Parathyroid adenoma (tissue), 2 donors: Measurements from ENCODE around the gene CCDC182.

Experiments
- H2AFZ ChIP-seq: fragments of 300-600 bp; sonication (generic); one replicate; pipeline ENCODE4 v1.7.0; 2017; ENCODE audit warnings: antibody characterized with exemption, mild to moderate bottlenecking
- H3K27ac ChIP-seq: fragments of 300-600 bp; sonication (generic); one replicate; pipeline ENCODE4 v1.7.0; 2017
- H3K27me3 ChIP-seq: fragments of 300-600 bp; sonication (generic); one replicate; pipeline ENCODE4 v1.7.0; 2017; ENCODE audit warnings: low read length; ENCODE audit not compliant: control insufficient read depth, insufficient read depth
- H3K36me3 ChIP-seq: fragments of 300-600 bp; sonication (generic); one replicate; pipeline ENCODE4 v1.7.0; 2017; ENCODE audit warnings: low read length; ENCODE audit not compliant: control insufficient read depth, insufficient read depth
- H3K4me1 ChIP-seq: fragments of 300-600 bp; sonication (generic); one replicate; pipeline ENCODE4 v1.7.0; 2017; ENCODE audit warnings: control low read depth
- H3K4me2 ChIP-seq: fragments of 300-600 bp; sonication (generic); one replicate; pipeline ENCODE4 v1.7.0; 2017; ENCODE audit warnings: low read length
- H3K4me3 ChIP-seq: fragments of 300-600 bp; sonication (generic); one replicate; pipeline ENCODE4 v1.7.0; 2017; ENCODE audit warnings: low read depth, low read length
- H3K79me2 ChIP-seq: fragments of 300-600 bp; sonication (generic); one replicate; pipeline ENCODE4 v1.7.0; 2017; ENCODE audit warnings: control low read depth
- H3K9ac ChIP-seq: fragments of 300-600 bp; sonication (generic); one replicate; pipeline ENCODE4 v1.7.0; 2017; ENCODE audit warnings: mild to moderate bottlenecking
- H3K9me3 ChIP-seq: fragments of 300-600 bp; sonication (generic); one replicate; pipeline ENCODE4 v1.7.0; 2017; ENCODE audit warnings: low read length; ENCODE audit not compliant: control insufficient read depth
- TF ChIP-seq, protein P1 (sequence below): fragments of 300-600 bp; sonication (generic); IDR thresholded peaks from one replicate; pipeline ENCODE4 v1.7.0; 2017; ENCODE audit warnings: antibody characterized with exemption, mild to moderate bottlenecking
- donor health status: primary hyperparathyroidism.

Gene CCDC182

DNA sequence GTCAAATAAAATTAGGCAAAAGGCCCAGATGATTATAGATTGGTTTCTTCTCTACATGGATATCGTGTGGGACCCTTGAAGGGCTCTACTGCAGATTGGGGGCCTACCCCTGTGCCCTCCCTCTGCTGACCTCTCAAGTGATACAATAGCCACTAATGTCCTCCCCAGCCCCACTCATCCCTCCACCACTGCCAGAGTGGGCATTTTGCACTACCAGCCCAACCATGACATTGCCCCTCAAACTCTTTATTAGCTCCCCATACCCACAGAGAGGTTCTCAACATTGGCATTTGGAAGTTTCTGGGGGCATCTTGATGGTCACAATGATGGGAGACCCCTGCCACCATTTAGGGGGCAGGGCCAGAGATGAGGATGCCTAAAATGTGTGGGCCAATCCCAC is 41.8 kb downstream of the CCDC182 start:
- Histone ChIP-seq H2AFZ (no peak overlapping the region), H3K4me2 (no peak overlapping the region), H3K27me3 (no peaks in the 10 kb centered on the region), H3K27ac (no peak overlapping the region), H3K4me3 (no peak overlapping the region), H3K4me1 (peaks cover 4% of the 10 kb centered on the region), H3K9me3 (no peaks in the 10 kb centered on the region), H3K79me2 (no peaks in the 10 kb centered on the region), H3K36me3 (no peaks in the 10 kb centered on the region), H3K9ac (no peak overlapping the region)
- TF ChIP-seq, protein P1, sequence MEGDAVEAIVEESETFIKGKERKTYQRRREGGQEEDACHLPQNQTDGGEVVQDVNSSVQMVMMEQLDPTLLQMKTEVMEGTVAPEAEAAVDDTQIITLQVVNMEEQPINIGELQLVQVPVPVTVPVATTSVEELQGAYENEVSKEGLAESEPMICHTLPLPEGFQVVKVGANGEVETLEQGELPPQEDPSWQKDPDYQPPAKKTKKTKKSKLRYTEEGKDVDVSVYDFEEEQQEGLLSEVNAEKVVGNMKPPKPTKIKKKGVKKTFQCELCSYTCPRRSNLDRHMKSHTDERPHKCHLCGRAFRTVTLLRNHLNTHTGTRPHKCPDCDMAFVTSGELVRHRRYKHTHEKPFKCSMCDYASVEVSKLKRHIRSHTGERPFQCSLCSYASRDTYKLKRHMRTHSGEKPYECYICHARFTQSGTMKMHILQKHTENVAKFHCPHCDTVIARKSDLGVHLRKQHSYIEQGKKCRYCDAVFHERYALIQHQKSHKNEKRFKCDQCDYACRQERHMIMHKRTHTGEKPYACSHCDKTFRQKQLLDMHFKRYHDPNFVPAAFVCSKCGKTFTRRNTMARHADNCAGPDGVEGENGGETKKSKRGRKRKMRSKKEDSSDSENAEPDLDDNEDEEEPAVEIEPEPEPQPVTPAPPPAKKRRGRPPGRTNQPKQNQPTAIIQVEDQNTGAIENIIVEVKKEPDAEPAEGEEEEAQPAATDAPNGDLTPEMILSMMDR, result no peak

DNA sequence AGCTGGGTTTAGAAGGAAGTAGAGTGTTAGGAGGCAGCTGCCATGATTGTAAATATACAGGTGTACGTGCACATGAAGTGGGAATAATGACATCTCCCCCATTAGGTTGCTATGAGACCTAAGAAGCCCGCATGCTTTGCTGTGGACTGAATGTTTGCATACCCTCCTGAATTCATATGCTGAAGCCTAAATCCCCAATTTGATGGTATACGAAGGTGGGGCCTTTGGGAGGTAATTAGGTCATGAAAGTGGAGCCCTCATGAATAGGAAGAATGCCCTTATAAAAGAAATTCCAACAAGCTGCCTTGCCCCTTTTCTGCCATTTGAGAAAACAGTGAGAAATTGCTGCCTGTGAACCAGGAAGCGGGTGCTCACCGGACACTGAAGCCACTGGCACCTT is 44.0 kb downstream of the CCDC182 start:
- Histone ChIP-seq H3K36me3 (no peaks in the 10 kb centered on the region), H3K4me1 (no peaks in the 10 kb centered on the region), H3K9me3 (no peaks in the 10 kb centered on the region), H3K27ac (no peak overlapping the region), H2AFZ (no peak overlapping the region), H3K9ac (no peak overlapping the region), H3K27me3 (no peaks in the 10 kb centered on the region), H3K79me2 (no peaks in the 10 kb centered on the region), H3K4me3 (no peak overlapping the region), H3K4me2 (no peak overlapping the region)
- TF ChIP-seq, protein P1, result no peak

DNA sequence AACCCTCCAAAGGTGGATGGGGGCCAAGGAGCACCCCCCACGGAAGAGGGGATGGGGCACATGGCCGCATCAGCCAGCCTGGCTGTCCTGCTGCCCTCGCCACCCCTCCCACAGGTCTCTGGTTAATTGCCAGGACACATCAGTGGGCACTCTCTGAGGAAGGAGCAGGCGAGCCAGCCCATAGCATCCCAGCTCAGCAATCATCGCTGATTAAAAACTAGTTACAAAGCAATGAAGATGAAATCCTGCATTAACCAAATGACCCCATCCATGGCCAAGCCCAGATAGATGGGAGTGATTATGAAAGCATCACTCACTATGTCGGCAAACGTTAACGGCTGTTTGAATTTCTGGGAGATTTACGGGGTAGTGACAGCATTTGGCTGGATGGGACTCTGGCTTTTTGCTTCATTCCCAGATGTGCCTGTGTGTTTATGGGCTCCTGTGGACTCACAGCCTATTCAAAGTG is 45.3 kb downstream of the CCDC182 start:
- Histone ChIP-seq H3K27ac (no peak overlapping the region), H3K36me3 (no peaks in the 10 kb centered on the region)
- TF ChIP-seq, protein P1, result no peak

DNA sequence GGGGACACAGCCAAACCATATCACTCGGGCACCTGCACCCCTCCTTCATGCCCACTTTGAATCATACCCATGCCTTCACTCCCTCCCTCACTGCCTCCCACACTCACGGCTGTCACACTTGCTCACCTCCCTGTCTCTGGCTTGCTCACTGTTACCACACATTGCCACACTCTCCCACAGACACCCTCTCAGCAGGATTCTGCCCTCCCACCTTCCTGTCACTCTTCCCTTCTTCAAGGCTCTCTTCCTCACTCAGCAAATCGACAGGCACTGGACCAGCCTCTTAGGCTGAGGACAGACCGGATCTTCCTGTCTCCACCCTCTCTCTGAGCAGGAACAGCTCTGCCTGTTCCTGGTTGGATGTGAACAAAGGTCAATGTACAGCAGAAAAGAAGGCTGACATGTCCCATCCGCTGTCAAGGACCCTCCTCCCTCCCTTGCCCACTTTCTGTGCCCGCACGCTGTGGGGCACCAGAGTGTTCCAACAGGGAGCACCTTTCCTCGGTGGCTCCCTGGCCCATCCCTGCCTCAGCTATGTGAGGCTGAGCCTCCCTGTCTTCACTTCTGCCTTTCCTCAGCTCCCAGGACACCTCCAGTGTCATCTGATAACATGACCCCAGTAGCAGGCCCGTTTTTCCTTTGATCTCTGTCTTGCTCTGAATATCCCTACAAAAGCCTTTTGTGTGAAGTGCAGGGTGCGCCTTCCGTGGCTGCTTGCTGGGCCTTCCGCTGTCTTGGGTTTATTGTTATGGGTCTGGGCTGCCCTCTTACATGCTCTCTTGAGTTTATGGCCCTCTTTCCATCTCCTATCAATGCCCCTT is 47.0 kb downstream of the CCDC182 start:
- Histone ChIP-seq H2AFZ (no peak overlapping the region), H3K4me3 (no peak overlapping the region), H3K79me2 (no peaks in the 10 kb centered on the region), H3K4me1 (no peaks in the 10 kb centered on the region), H3K9me3 (no peaks in the 10 kb centered on the region), H3K4me2 (no peak overlapping the region), H3K36me3 (no peaks in the 10 kb centered on the region), H3K9ac (no peak overlapping the region), H3K27me3 (no peaks in the 10 kb centered on the region), H3K27ac (no peak overlapping the region)
- TF ChIP-seq, protein P1, result no peak

More for the DNA sequence above, 45.3 kb downstream of the CCDC182 start:
- no peak overlapping the region for H2AFZ ChIP-seq
- H3K4me2 ChIP-seq, result no peak overlapping the region
- no peaks in the 10 kb centered on the region for H3K79me2 ChIP-seq
- H3K9ac ChIP-seq, result no peak overlapping the region
- no peaks in the 10 kb centered on the region for H3K9me3 ChIP-seq
- no peaks in the 10 kb centered on the region for H3K27me3 ChIP-seq
- no peaks in the 10 kb centered on the region for H3K4me1 ChIP-seq
- H3K4me3 ChIP-seq, result no peak overlapping the region

DNA sequence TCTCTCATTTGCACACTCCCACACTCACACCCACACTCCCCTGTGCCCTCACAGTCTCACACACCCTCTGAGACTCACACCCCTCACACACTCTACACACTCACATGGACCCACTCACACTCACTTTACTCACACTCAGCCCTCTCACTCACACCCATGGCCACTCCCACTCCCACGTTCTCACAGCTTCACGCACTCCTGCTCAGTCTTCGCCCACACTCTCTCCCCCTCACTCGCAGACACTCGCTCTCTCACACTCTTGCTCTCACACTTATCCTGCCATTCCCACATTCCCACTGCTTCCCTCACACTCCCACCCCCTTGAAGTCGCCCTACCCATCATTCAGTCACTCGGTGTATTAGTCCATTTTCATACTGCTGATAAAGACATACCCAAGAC is 47.9 kb downstream of the CCDC182 start:
- H3K4me1 ChIP-seq, result no peaks in the 10 kb centered on the region
- TF ChIP-seq, protein P1, result no peak
- no peaks in the 10 kb centered on the region for H3K9me3 ChIP-seq
- H3K4me3 ChIP-seq, result no peak overlapping the region
- no peak overlapping the region for H2AFZ ChIP-seq
- H3K36me3 ChIP-seq, result no peaks in the 10 kb centered on the region
- H3K9ac ChIP-seq, result no peak overlapping the region
- H3K4me2 ChIP-seq, result no peak overlapping the region
- no peaks in the 10 kb centered on the region for H3K27me3 ChIP-seq
- no peaks in the 10 kb centered on the region for H3K79me2 ChIP-seq
- no peak overlapping the region for H3K27ac ChIP-seq
